Caco-2 (cell line): Measurements from ENCODE around the gene CSRP1. TPM values are rescaled to one million over a fixed set of nuclear protein-coding genes. Genes with fewer than 3 reads are reported as not detected.

Experiments
- BruUV-seq: library from RNA; stranded (reverse); fragments of 400-500 nt; replicated peaks from 2 replicates; lab custom pipeline; 2021; lab: Mats Ljungman, UMichigan
- CTCF ChIA-PET: fragments of 300-600 bp; sonication (Branson Sonifier 250); formaldehyde crosslinking; loops from one replicate; lab custom pipeline; 2022; ENCODE audit warnings: antibody characterized with exemption; lab: Charles Lee
- POLR2A ChIA-PET: fragments of 300-600 bp; sonication (Branson Sonifier 250); formaldehyde crosslinking; loops from one replicate; lab custom pipeline; 2022; ENCODE audit warnings: antibody characterized with exemption; lab: Charles Lee
- DNase-seq, 2 experiments: peaks; one replicate each; pipeline versions ENCODE4 v3.0.0 to v3.0.0-alpha.2; 2020 to 2022
- H3K27me3 ChIP-seq: replicated peaks from 2 replicates; pipeline ENCODE4 v1.6.0; 2011; ENCODE audit warnings: low read length; ENCODE audit not compliant: control insufficient read depth, insufficient read depth
- H3K36me3 ChIP-seq: 2 replicates; pipeline ENCODE4 v1.5.1; 2011; ENCODE audit warnings: low read length; ENCODE audit not compliant: control insufficient read depth, insufficient read depth
- H3K4me1 ChIP-seq: fragments of 250-450 bp; sonication (Bioruptor Pico); 2 replicates; pipeline ENCODE4 v1.5.1; 2020; ENCODE audit warnings: mild to moderate bottlenecking
- H3K4me3 ChIP-seq: 2 replicates; pipeline ENCODE4 v1.5.1; 2011; ENCODE audit warnings: low read depth, mild to moderate bottlenecking, control low read depth, low read length
- H3K9me3 ChIP-seq: fragments of 250-450 bp; sonication (Bioruptor Pico); 2 replicates; pipeline ENCODE4 v1.5.1; 2020; ENCODE audit warnings: mild to moderate bottlenecking, moderate library complexity
- H3K27ac Mint-ChIP-seq: one replicate; pipeline ENCODE4 v1.8.0; 2022; ENCODE audit warnings: mixed read lengths; ENCODE audit not compliant: unreplicated experiment
- H3K27me3 Mint-ChIP-seq: one replicate; pipeline ENCODE4 v1.8.0; 2022; ENCODE audit warnings: mixed read lengths; ENCODE audit not compliant: insufficient read depth, unreplicated experiment
- H3K36me3 Mint-ChIP-seq: one replicate; pipeline ENCODE4 v1.8.0; 2022; ENCODE audit warnings: mild to moderate bottlenecking, mixed read lengths; ENCODE audit not compliant: insufficient read depth, unreplicated experiment
- H3K4me1 Mint-ChIP-seq: one replicate; pipeline ENCODE4 v1.8.0; 2022; ENCODE audit warnings: low read depth, mixed read lengths; ENCODE audit not compliant: unreplicated experiment
- H3K4me3 Mint-ChIP-seq: one replicate; pipeline ENCODE4 v1.8.0; 2022; ENCODE audit warnings: mild to moderate bottlenecking, moderate library complexity, mixed read lengths; ENCODE audit not compliant: unreplicated experiment
- H3K9me3 Mint-ChIP-seq: one replicate; pipeline ENCODE4 v1.8.0; 2022; ENCODE audit warnings: mixed read lengths; ENCODE audit not compliant: unreplicated experiment
- intact Hi-C: fragments of 100-400 bp; cut with micrococcal nuclease; formaldehyde crosslinking; loops from one replicate; pipeline ENCODE4 v1.10.0; 2022; ENCODE audit not compliant: unreplicated experiment
- total RNA-seq: library from RNA; stranded (reverse); gene quantifications from 2 replicates; pipeline ENCODE4 v1.2.3, GENCODE V29; 2022
- TF ChIP-seq, protein P1 (sequence below), 2 experiments: fragments of 200-600 bp in 1 of 2; IDR thresholded peaks; 1 replicate in 1 of 2; 2 replicates in 1 of 2; pipeline versions ENCODE4 v1.5.1 to v1.8.0; 2011 to 2022; ENCODE audit warnings: antibody characterized with exemption in 1 of 2, control low read depth in 1 of 2, inconsistent platforms in 1 of 2, low read depth in 1 of 2, low read length in 1 of 2, mild to moderate bottlenecking in 1 of 2, moderate library complexity in 1 of 2; ENCODE audit not compliant: insufficient read depth in 1 of 2, severe bottlenecking in 1 of 2, unreplicated experiment in 1 of 2

CSRP1 gene
- total RNA-seq, 1 experiment from 2014 or later, result 60.0 TPM

DNA sequence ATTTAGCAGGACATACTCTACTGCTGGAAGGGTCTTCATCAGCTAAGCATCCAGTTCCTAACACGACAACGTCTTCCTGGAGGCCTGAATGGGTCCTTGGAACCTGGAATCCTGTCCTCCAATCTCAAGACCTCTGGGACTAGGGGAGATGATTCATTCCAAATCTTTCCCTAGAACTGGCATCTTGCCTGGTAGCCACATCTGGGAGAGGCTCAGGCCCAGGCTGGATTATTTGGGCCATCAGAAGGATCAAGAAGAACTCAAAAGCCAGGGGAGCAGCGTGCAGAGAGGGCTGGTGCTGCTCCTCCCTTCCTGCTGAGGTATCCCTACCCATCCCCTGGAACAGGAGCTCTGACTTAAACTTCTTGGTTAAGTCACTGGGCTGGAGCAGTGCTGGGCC, 35.2 kb downstream of the CSRP1 start:
- ChIA-PET CTCF (interaction anchor here (1.1 kb wide), 1 partner anchor 41 kb away, joined by 4 read pairs; no protein-coding TSS in a partner anchor), POLR2A (interaction anchor here (0.6 kb wide), 1 partner anchor 85 kb away, joined by 9 read pairs; no protein-coding TSS in a partner anchor)
- Histone ChIP-seq H3K4me3 (no peak overlapping the region), H3K36me3 (no peaks in the 10 kb centered on the region), H3K27me3 (no peaks in the 10 kb centered on the region), H3K9me3 (no peaks in the 10 kb centered on the region), H3K4me1 (peaks cover 23% of the 10 kb centered on the region)
- DNase-seq, result no peak
- Mint-ChIP-seq H3K4me1 (peaks cover 7% of the 10 kb centered on the region), H3K4me3 (no peak overlapping the region), H3K9me3 (no peaks in the 10 kb centered on the region), H3K27me3 (no peaks in the 10 kb centered on the region), H3K36me3 (no peaks in the 10 kb centered on the region), H3K27ac (no peak overlapping the region)
- BruUV-seq, result no TSS peak
- intact Hi-C loops, result no loop called here
- TF ChIP-seq, protein P1, sequence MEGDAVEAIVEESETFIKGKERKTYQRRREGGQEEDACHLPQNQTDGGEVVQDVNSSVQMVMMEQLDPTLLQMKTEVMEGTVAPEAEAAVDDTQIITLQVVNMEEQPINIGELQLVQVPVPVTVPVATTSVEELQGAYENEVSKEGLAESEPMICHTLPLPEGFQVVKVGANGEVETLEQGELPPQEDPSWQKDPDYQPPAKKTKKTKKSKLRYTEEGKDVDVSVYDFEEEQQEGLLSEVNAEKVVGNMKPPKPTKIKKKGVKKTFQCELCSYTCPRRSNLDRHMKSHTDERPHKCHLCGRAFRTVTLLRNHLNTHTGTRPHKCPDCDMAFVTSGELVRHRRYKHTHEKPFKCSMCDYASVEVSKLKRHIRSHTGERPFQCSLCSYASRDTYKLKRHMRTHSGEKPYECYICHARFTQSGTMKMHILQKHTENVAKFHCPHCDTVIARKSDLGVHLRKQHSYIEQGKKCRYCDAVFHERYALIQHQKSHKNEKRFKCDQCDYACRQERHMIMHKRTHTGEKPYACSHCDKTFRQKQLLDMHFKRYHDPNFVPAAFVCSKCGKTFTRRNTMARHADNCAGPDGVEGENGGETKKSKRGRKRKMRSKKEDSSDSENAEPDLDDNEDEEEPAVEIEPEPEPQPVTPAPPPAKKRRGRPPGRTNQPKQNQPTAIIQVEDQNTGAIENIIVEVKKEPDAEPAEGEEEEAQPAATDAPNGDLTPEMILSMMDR (IDR thresholded peaks at IDR 0.05; ENCODE audit: insufficient read depth in 1 of 2, low read depth in 1 of 2, low read length in 1 of 2, severe bottlenecking in 1 of 2, unreplicated experiment in 1 of 2), result no peak

DNA sequence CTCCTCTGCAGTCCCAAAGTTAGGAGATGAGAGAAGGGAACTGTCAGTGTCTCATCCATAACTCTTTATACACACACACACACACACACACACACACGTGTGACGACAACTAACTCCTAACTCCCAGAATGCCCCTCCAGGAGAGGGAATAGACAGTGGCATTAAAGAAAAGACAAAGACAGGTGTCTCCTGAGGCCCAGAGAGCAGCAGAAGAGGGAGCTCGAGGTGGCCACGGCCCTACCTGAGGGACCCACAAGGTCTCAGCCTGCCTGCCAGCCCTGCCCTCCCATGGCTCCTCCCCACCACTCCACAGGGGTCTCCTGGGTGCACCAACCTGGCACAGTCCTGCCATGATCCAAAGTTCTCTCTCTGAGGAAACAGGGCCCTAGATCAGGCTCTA, 36.3 kb downstream of the CSRP1 start:
- intact Hi-C loops, result no loop called here
- Mint-ChIP-seq H3K27ac (no peak overlapping the region), H3K36me3 (no peaks in the 10 kb centered on the region), H3K27me3 (no peaks in the 10 kb centered on the region), H3K4me1 (no peaks in the 10 kb centered on the region), H3K4me3 (no peak overlapping the region), H3K9me3 (no peaks in the 10 kb centered on the region)
- Histone ChIP-seq H3K4me1 (peaks cover 22% of the 10 kb centered on the region), H3K27me3 (no peaks in the 10 kb centered on the region), H3K4me3 (no peak overlapping the region), H3K36me3 (no peaks in the 10 kb centered on the region), H3K9me3 (no peaks in the 10 kb centered on the region)
- CTCF ChIA-PET, result no interaction called here
- POLR2A ChIA-PET, result no interaction called here
- DNase-seq, result no peak
- TF ChIP-seq, protein P1 (IDR thresholded peaks at IDR 0.05; ENCODE audit: insufficient read depth in 1 of 2, low read depth in 1 of 2, low read length in 1 of 2, severe bottlenecking in 1 of 2, unreplicated experiment in 1 of 2), result no peak
- no TSS peak for BruUV-seq

- ChIA-PET POLR2A (interaction anchor here (0.7 to 1.3 kb wide), 4 partner anchors 11 to 98 kb away, joined by 3 to 5 read pairs (median 4); no protein-coding TSS in a partner anchor), CTCF (interaction anchor here (0.6 to 2.6 kb wide), 7 partner anchors 11 to 43 kb away, joined by 3 to 27 read pairs (median 8); no protein-coding TSS in a partner anchor)
- intact Hi-C loops, result loop anchor here (2.0 kb wide), 1 partner anchor 21 kb away; no protein-coding TSS in a partner anchor
- Mint-ChIP-seq H3K9me3 (no peaks in the 10 kb centered on the region), H3K27ac (no peak overlapping the region), H3K36me3 (peaks cover 6% of the 10 kb centered on the region), H3K27me3 (no peaks in the 10 kb centered on the region), H3K4me3 (peak overlapping the region; percentile 84), H3K4me1 (no peaks in the 10 kb centered on the region)
- H3K4me3 ChIP-seq, result peak overlapping the region; percentile 65
- no peaks in the 10 kb centered on the region for H3K36me3 ChIP-seq
- no TSS peak for BruUV-seq
- TF ChIP-seq, protein P1 (IDR thresholded peaks at IDR 0.05; ENCODE audit: insufficient read depth in 1 of 2, low read depth in 1 of 2, low read length in 1 of 2, severe bottlenecking in 1 of 2, unreplicated experiment in 1 of 2), result no peak
- no peak for DNase-seq
- no peaks in the 10 kb centered on the region for H3K27me3 ChIP-seq
- H3K9me3 ChIP-seq, result no peaks in the 10 kb centered on the region
- H3K4me1 ChIP-seq, result peaks cover 13% of the 10 kb centered on the region
These were observed 37.3 kb downstream of the CSRP1 start for GRCh38 chr1:201469645-201470074.
